SK-N-DZ (cell line): ENCODE results near the gene CCDC40. TPM values are rescaled to one million over a fixed set of nuclear protein-coding genes. Genes with fewer than 3 reads are reported as not detected.
A peak's percentile ranks its signal among the peaks of the same experiment; 100 is the strongest.
"Not testable (repeated sequence)": the region's sequence is repeated elsewhere in the genome, so short reads cannot be mapped to it uniquely, and the experiment has no call there.

Source experiments
- DNase-seq: peaks from one replicate; pipeline ENCODE4 v3.0.0-alpha.2; 2015; ENCODE audit warnings: low spot score
- polyA plus RNA-seq, 2 experiments: library from polyadenylated mRNA; depleted of rRNA; stranded (reverse); fragments of >200 nt; gene quantifications; 2 replicates each; pipeline ENCODE4 v1.2.3, GENCODE V29; 2014

CCDC40 gene
- polyA plus RNA-seq (2014; cell fraction: cytosol; rRNA removed): 3.7 and 10.0 TPM in 2 replicates
- 11.1 and 13.7 TPM in 2 replicates for polyA plus RNA-seq (2014; cell fraction: nucleus; rRNA removed)

- peak; percentile 79 for DNase-seq
These were observed at the start of gene CCDC40 for GRCh38 chr17:80035937-80036714. TSS of gene CCDC40 (plus strand) at chr17:80036642. CDS start at chr17:80036663, 21 bp downstream.

GRCh38 chr17:79987187-79987934 is 49.1 kb upstream of the CCDC40 start:
- DNase-seq: no peak

- no peak for DNase-seq
These were observed 48.6 kb upstream of the CCDC40 start for GRCh38 chr17:79987935-79988184.

GRCh38 chr17:79988185-79988971 is 48.1 kb upstream of the CCDC40 start:
- DNase-seq: no peak

GRCh38 chr17:79989106-79989835 is 47.2 kb upstream of the CCDC40 start:
- DNase-seq: no peak

GRCh38 chr17:79990051-79990592 is 46.3 kb upstream of the CCDC40 start:
- DNase-seq: peak; percentile 66

- DNase-seq: no peak
These were observed 45.7 kb upstream of the CCDC40 start for GRCh38 chr17:79990704-79991103.

- DNase-seq: peak; percentile 92
These were observed 45.1 kb upstream of the CCDC40 start for GRCh38 chr17:79991140-79991923.

GRCh38 chr17:79991924-79992648 is 44.4 kb upstream of the CCDC40 start:
- peak; percentile 47 for DNase-seq

GRCh38 chr17:79992649-79993389 is 43.6 kb upstream of the CCDC40 start:
- no peak for DNase-seq

GRCh38 chr17:79993390-79994227 is 42.8 kb upstream of the CCDC40 start:
- peak; percentile 94 for DNase-seq

- not testable (repeated sequence) for DNase-seq
These were observed 42.2 kb upstream of the CCDC40 start for GRCh38 chr17:79994228-79994569.

GRCh38 chr17:79994602-79995001 is 41.8 kb upstream of the CCDC40 start:
- no peak for DNase-seq

GRCh38 chr17:79995696-79996095 is 40.7 kb upstream of the CCDC40 start:
- DNase-seq: no peak

GRCh38 chr17:79996291-79996690 is 40.2 kb upstream of the CCDC40 start:
- no peak for DNase-seq

- no peak for DNase-seq
These were observed 39.3 kb upstream of the CCDC40 start for GRCh38 chr17:79997011-79997660.

- DNase-seq: no peak
These were observed 36.3 kb upstream of the CCDC40 start for GRCh38 chr17:80000136-80000535.
